Neural cell (in vitro differentiated cells): ENCODE results near the gene MLLT3. TPM values are rescaled to one million over a fixed set of nuclear protein-coding genes. Genes with fewer than 3 reads are reported as not detected.

Source experiments
- H2AFZ ChIP-seq: fragments of 200-600, 300-800 bp; sonication (generic), shearing (Covaris generic); 2 replicates; pipeline ENCODE4 v1.6.0; 2014; ENCODE audit warnings: low read depth, mild to moderate bottlenecking, antibody characterized with exemption, low read length, moderate library complexity
- H3F3A ChIP-seq: fragments of 200-600 bp; shearing (Covaris generic); 2 replicates; pipeline ENCODE4 v1.6.1; 2016; ENCODE audit warnings: mild to moderate bottlenecking, moderate library complexity, mixed read lengths, antibody characterized with exemption, low read length; ENCODE audit not compliant: insufficient read depth, poor library complexity, severe bottlenecking
- H3K27ac ChIP-seq: fragments of 200-600, 300-800 bp; sonication (generic), shearing (Covaris generic); 2 replicates; pipeline ENCODE4 v1.5.1; 2014; ENCODE audit warnings: mild to moderate bottlenecking, low read length, moderate library complexity
- H3K27me3 ChIP-seq: fragments of 300-800, 200-600 bp; sonication (generic), shearing (Covaris generic); 2 replicates; pipeline ENCODE4 v1.6.0; 2014; ENCODE audit warnings: mild to moderate bottlenecking, low read depth, low read length, moderate library complexity; ENCODE audit not compliant: insufficient read depth
- H3K36me3 ChIP-seq: fragments of 300-800, 200-600 bp; sonication (generic), shearing (Covaris generic); 2 replicates; pipeline ENCODE4 v1.5.1; 2014; ENCODE audit warnings: mild to moderate bottlenecking, antibody characterized with exemption, low read length, moderate library complexity; ENCODE audit not compliant: insufficient read depth
- H3K4me2 ChIP-seq: fragments of 300-800, 200-600 bp; sonication (generic), shearing (Covaris generic); 2 replicates; pipeline ENCODE4 v1.6.0; 2014; ENCODE audit warnings: mild to moderate bottlenecking, low read length
- H3K4me3 ChIP-seq: fragments of 300-800, 200-600 bp; sonication (generic), shearing (Covaris generic); 2 replicates; pipeline ENCODE4 v1.5.1; 2014; ENCODE audit warnings: mild to moderate bottlenecking, low read length, moderate library complexity
- H3K79me2 ChIP-seq: fragments of 200-600 bp; shearing (Covaris generic); replicated peaks from 2 replicates; pipeline ENCODE4 v1.6.0; 2014; ENCODE audit warnings: mild to moderate bottlenecking, low read length, moderate library complexity; ENCODE audit not compliant: insufficient read depth
- H3K9ac ChIP-seq: fragments of 300-800, 200-600 bp; sonication (generic), shearing (Covaris generic); 2 replicates; pipeline ENCODE4 v1.6.1; 2016; ENCODE audit warnings: mild to moderate bottlenecking, low read length, mixed read lengths
- H3K9me2 ChIP-seq: fragments of 200-600 bp; shearing (Covaris generic); 2 replicates; pipeline ENCODE4 v1.6.1; 2016; ENCODE audit warnings: mild to moderate bottlenecking, low read length, mixed read lengths; ENCODE audit not compliant: insufficient read depth
- H3K9me3 ChIP-seq: fragments of 200-600, 300-800 bp; sonication (generic), shearing (Covaris generic); 2 replicates; pipeline ENCODE4 v1.6.1; 2016; ENCODE audit warnings: mild to moderate bottlenecking, mixed run types, low read length, moderate library complexity, mixed read lengths
- H4K20me1 ChIP-seq: fragments of 200-600 bp; shearing (Covaris generic); 2 replicates; pipeline ENCODE4 v1.6.1; 2016; ENCODE audit warnings: mild to moderate bottlenecking, mixed run types; ENCODE audit not compliant: insufficient read depth
- CTCF ChIP-seq: fragments of 450-650 bp; IDR thresholded peaks from 2 replicates; pipeline ENCODE4 v1.5.1; 2014; ENCODE audit warnings: antibody characterized with exemption, mild to moderate bottlenecking, moderate library complexity; ENCODE audit not compliant: poor library complexity, severe bottlenecking
- EP300 ChIP-seq: fragments of 450-650 bp; conservative IDR thresholded peaks from 2 replicates; pipeline ENCODE4 v1.6.1; 2014; ENCODE audit warnings: antibody characterized with exemption, mild to moderate bottlenecking, moderate library complexity; ENCODE audit not compliant: poor library complexity, severe bottlenecking
- EZH2 ChIP-seq: fragments of 200-600, 300-800 bp; shearing (Covaris generic), sonication (generic); IDR thresholded peaks from 2 replicates; pipeline ENCODE4 v1.6.1; 2014; ENCODE audit warnings: antibody characterized with exemption, low read length, borderline replicate concordance, mild to moderate bottlenecking; ENCODE audit not compliant: insufficient read depth, poor library complexity, severe bottlenecking
- MXI1 ChIP-seq: fragments of 450-650 bp; conservative IDR thresholded peaks from 2 replicates; pipeline ENCODE4 v1.6.1; 2014; ENCODE audit warnings: antibody characterized with exemption, mild to moderate bottlenecking; ENCODE audit not compliant: poor library complexity, severe bottlenecking
- POLR2AphosphoS5 ChIP-seq: IDR thresholded peaks from 2 replicates; pipeline ENCODE4 v1.6.1; 2012
- RAD21 ChIP-seq: fragments of 450-650 bp; conservative IDR thresholded peaks from 2 replicates; pipeline ENCODE4 v1.6.1; 2014; ENCODE audit warnings: antibody characterized with exemption, mild to moderate bottlenecking, moderate library complexity
- REST ChIP-seq: IDR thresholded peaks from 2 replicates; pipeline ENCODE4 v1.6.1; 2012; ENCODE audit warnings: borderline replicate concordance
- SMC3 ChIP-seq: fragments of 450-650 bp; conservative IDR thresholded peaks from 2 replicates; pipeline ENCODE4 v1.6.1; 2014; ENCODE audit warnings: antibody characterized with exemption, mild to moderate bottlenecking, moderate library complexity; ENCODE audit not compliant: poor library complexity
- TAF1 ChIP-seq: IDR thresholded peaks from 2 replicates; pipeline ENCODE4 v1.6.1; 2012; ENCODE audit warnings: low read depth
- polyA plus RNA-seq: library from polyadenylated mRNA; depleted of rRNA; stranded (reverse); fragments of >200 nt; gene quantifications from 2 replicates; pipeline ENCODE4 v1.2.3, GENCODE V29; 2014

MLLT3 gene
- polyA plus RNA-seq, 1 donor from 2014 or later: 61.5 TPM

GRCh38 chr9:20390400-20390799, 231.9 kb downstream of the MLLT3 start:
- H3K27me3 ChIP-seq: no peaks in the 10 kb centered on the region
- no peak overlapping the region for H2AFZ ChIP-seq

GRCh38 chr9:20387062-20387461, 235.2 kb downstream of the MLLT3 start:
- H3K4me3 ChIP-seq: no peak overlapping the region
- peaks cover 5% of the 10 kb centered on the region for H3K36me3 ChIP-seq
- no peak overlapping the region for H3K4me2 ChIP-seq
- no peak overlapping the region for H3K27ac ChIP-seq
- no peaks in the 10 kb centered on the region for H3K9me2 ChIP-seq
- no peak overlapping the region for H2AFZ ChIP-seq
- H3F3A ChIP-seq: no peaks in the 10 kb centered on the region
- no peaks in the 10 kb centered on the region for H3K27me3 ChIP-seq
- H4K20me1 ChIP-seq: no peaks in the 10 kb centered on the region
- H3K79me2 ChIP-seq: no peaks in the 10 kb centered on the region
- H3K9me3 ChIP-seq: no peaks in the 10 kb centered on the region
- TF ChIP-seq POLR2AphosphoS5 (no peak), EP300 (no peak), EZH2 (no peak), CTCF (no peak), TAF1 (no peak), MXI1 (no peak), REST (no peak), RAD21 (no peak), SMC3 (no peak)
- H3K9ac ChIP-seq: no peak overlapping the region

More at GRCh38 chr9:20390400-20390799, 231.9 kb downstream of the MLLT3 start:
- no peaks in the 10 kb centered on the region for H3K9me3 ChIP-seq
- H3K9me2 ChIP-seq: no peaks in the 10 kb centered on the region
- no peaks in the 10 kb centered on the region for H3F3A ChIP-seq
- no peaks in the 10 kb centered on the region for H3K79me2 ChIP-seq
- no peak overlapping the region for H3K4me2 ChIP-seq
- no peak overlapping the region for H3K9ac ChIP-seq
- H3K4me3 ChIP-seq: no peak overlapping the region
- peaks cover 5% of the 10 kb centered on the region for H3K36me3 ChIP-seq
- no peak overlapping the region for H3K27ac ChIP-seq
- H4K20me1 ChIP-seq: peaks cover 4% of the 10 kb centered on the region
- no peak for TF ChIP-seq SMC3

- no peak for TF ChIP-seq RAD21
- TF ChIP-seq REST: no peak
- TF ChIP-seq MXI1: no peak
- no peak for TF ChIP-seq POLR2AphosphoS5
- no peak for TF ChIP-seq SMC3
- TF ChIP-seq EZH2: no peak
- TF ChIP-seq EP300: no peak
- TF ChIP-seq CTCF: no peak
- TF ChIP-seq TAF1: no peak
- Histone ChIP-seq H3F3A (no peaks in the 10 kb centered on the region), H4K20me1 (no peaks in the 10 kb centered on the region), H3K27me3 (no peaks in the 10 kb centered on the region), H3K4me2 (no peak overlapping the region), H3K79me2 (no peaks in the 10 kb centered on the region), H3K36me3 (peaks cover 5% of the 10 kb centered on the region), H3K27ac (no peak overlapping the region), H3K9me3 (no peaks in the 10 kb centered on the region), H3K9me2 (no peaks in the 10 kb centered on the region), H2AFZ (no peak overlapping the region), H3K4me3 (no peak overlapping the region), H3K9ac (no peak overlapping the region)
Measured at GRCh38 chr9:20384642-20385041, 237.7 kb downstream of the MLLT3 start.
